Mesothelial cell of epicardium (in vitro differentiated cells): ENCODE results near the gene SLC16A13. TPM values are rescaled to one million over a fixed set of nuclear protein-coding genes. Genes with fewer than 3 reads are reported as not detected.
"Not testable (repeated sequence)": the region's sequence is repeated elsewhere in the genome, so short reads cannot be mapped to it uniquely, and the experiment has no call there.

Source experiments
- DNase-seq, 2 experiments: peaks; one replicate each; pipeline ENCODE4 v3.0.0; 2021; ENCODE audit warnings: low spot score in 2 of 2; ENCODE audit not compliant: unreplicated experiment in 2 of 2
- H3K27ac Mint-ChIP-seq: 2 replicates; pipeline ENCODE4 v1.8.0; 2021; ENCODE audit warnings: mixed read lengths
- H3K27me3 Mint-ChIP-seq: 2 replicates; pipeline ENCODE4 v1.8.0; 2021; ENCODE audit warnings: low read depth, mixed read lengths
- H3K36me3 Mint-ChIP-seq: 2 replicates; pipeline ENCODE4 v1.8.0; 2021; ENCODE audit warnings: mixed read lengths
- H3K4me1 Mint-ChIP-seq: 2 replicates; pipeline ENCODE4 v1.8.0; 2021; ENCODE audit warnings: mixed read lengths
- H3K4me3 Mint-ChIP-seq: 2 replicates; pipeline ENCODE4 v1.8.0; 2021; ENCODE audit warnings: mild to moderate bottlenecking, moderate library complexity, mixed read lengths
- H3K9me3 Mint-ChIP-seq: 2 replicates; pipeline ENCODE4 v1.8.0; 2021; ENCODE audit warnings: mixed read lengths
- CTCF ChIP-seq: fragments of 200-600 bp; sonication (generic); IDR thresholded peaks from one replicate; pipeline ENCODE4 v1.5.0; 2021; ENCODE audit warnings: antibody characterized with exemption; ENCODE audit not compliant: unreplicated experiment
- total RNA-seq: library from RNA; stranded (reverse); gene quantifications from 3 replicates; pipeline ENCODE4 v1.2.1, GENCODE V29; 2021

Gene SLC16A13
- total RNA-seq, 1 donor from 2014 or later, result 10.4 TPM

GRCh38 chr17:7046127-7046724, 10.4 kb downstream of the SLC16A13 start:
- Mint-ChIP-seq H3K36me3 (no peaks in the 10 kb centered on the region), H3K9me3 (no peaks in the 10 kb centered on the region), H3K4me1 (peaks cover 47% of the 10 kb centered on the region), H3K27ac (peak overlapping the region; percentile 96), H3K27me3 (peaks cover 25% of the 10 kb centered on the region), H3K4me3 (peak overlapping the region; percentile 65)
- TF ChIP-seq CTCF, result peak; percentile 17
- DNase-seq, result peak; percentile 57 to 73

GRCh38 chr17:7046725-7047397, 11.0 kb downstream of the SLC16A13 start:
- H3K4me1 Mint-ChIP-seq, result peaks cover 41% of the 10 kb centered on the region
- H3K36me3 Mint-ChIP-seq, H3K9me3 Mint-ChIP-seq: not testable (repeated sequence)
- DNase-seq, result peak in 1 of 2 experiments; percentile 57
- H3K27me3 Mint-ChIP-seq, result peaks cover 20% of the 10 kb centered on the region
- peak overlapping the region; percentile 65 for H3K4me3 Mint-ChIP-seq
- peak overlapping the region; percentile 96 for H3K27ac Mint-ChIP-seq

GRCh38 chr17:7047566-7047965, 11.8 kb downstream of the SLC16A13 start:
- peaks cover 15% of the 10 kb centered on the region for H3K27me3 Mint-ChIP-seq

GRCh38 chr17:7048968-7049367, 13.2 kb downstream of the SLC16A13 start:
- peaks cover 6% of the 10 kb centered on the region for H3K27me3 Mint-ChIP-seq
- H3K9me3 Mint-ChIP-seq, result no peaks in the 10 kb centered on the region
- H3K36me3 Mint-ChIP-seq, result no peaks in the 10 kb centered on the region
- TF ChIP-seq CTCF, result no peak
- H3K27ac Mint-ChIP-seq, result no peak overlapping the region
- no peak overlapping the region for H3K4me3 Mint-ChIP-seq
- DNase-seq, result no peak
- peaks cover 31% of the 10 kb centered on the region for H3K4me1 Mint-ChIP-seq

More at GRCh38 chr17:7047566-7047965, 11.8 kb downstream of the SLC16A13 start:
- Mint-ChIP-seq H3K4me1 (peaks cover 36% of the 10 kb centered on the region), H3K36me3 (no peaks in the 10 kb centered on the region), H3K9me3 (no peaks in the 10 kb centered on the region), H3K27ac (no peak overlapping the region), H3K4me3 (no peak overlapping the region)
- DNase-seq, result no peak
- no peak for TF ChIP-seq CTCF

- not testable (repeated sequence) for H3K27ac Mint-ChIP-seq, H3K27me3 Mint-ChIP-seq, H3K9me3 Mint-ChIP-seq
These were observed 14.8 kb downstream of the SLC16A13 start for GRCh38 chr17:7050583-7050982.

GRCh38 chr17:7056386-7056785, 20.6 kb downstream of the SLC16A13 start:
- no peak for DNase-seq
- H3K27ac Mint-ChIP-seq, result no peak overlapping the region
- peaks cover 4% of the 10 kb centered on the region for H3K27me3 Mint-ChIP-seq
- H3K9me3 Mint-ChIP-seq, result no peaks in the 10 kb centered on the region
- H3K4me3 Mint-ChIP-seq, result no peak overlapping the region
- H3K36me3 Mint-ChIP-seq, result no peaks in the 10 kb centered on the region
- H3K4me1 Mint-ChIP-seq, result peaks cover 7% of the 10 kb centered on the region
- TF ChIP-seq CTCF, result no peak

More at GRCh38 chr17:7050583-7050982, 14.8 kb downstream of the SLC16A13 start:
- peaks cover 25% of the 10 kb centered on the region for H3K4me1 Mint-ChIP-seq
- H3K36me3 Mint-ChIP-seq, H3K4me3 Mint-ChIP-seq, DNase-seq: not testable (repeated sequence)
